Gastrocnemius medialis (tissue), 4 donors: ENCODE data around the gene DMAC1. TPM values are rescaled to one million over a fixed set of nuclear protein-coding genes. Genes with fewer than 3 reads are reported as not detected.

Experiments
- ATAC-seq, 2 donors: fragments of 150-250 bp; one replicate each; pipeline ENCODE4 v1.9.1; 2016
- DNase-seq, 2 donors: peaks; one replicate each; pipeline ENCODE4 v3.0.0-alpha.2; 2019
- H3K27ac ChIP-seq, 4 donors: fragments of 200-600 bp; sonication (generic); 1 replicate in 1 of 4; 2 replicates in 3 of 4; pipeline ENCODE4 v1.5.1; 2016 to 2018; ENCODE audit warnings: mild to moderate bottlenecking in 2 of 4, moderate library complexity in 1 of 4
- H3K27me3 ChIP-seq, 3 donors: fragments of 200-600 bp; sonication (generic) in 2 of 3; 1 replicate in 1 of 3; 2 replicates in 2 of 3; pipeline versions ENCODE4 v1.5.1 to v1.6.0; 2016 to 2019; ENCODE audit warnings: mild to moderate bottlenecking in 1 of 3, moderate library complexity in 1 of 3
- H3K36me3 ChIP-seq, 2 donors: fragments of 200-600 bp; sonication (generic) in 1 of 2; one replicate each; pipeline ENCODE4 v1.5.1; 2017 to 2018
- H3K4me1 ChIP-seq, 2 donors: fragments of 200-600 bp; sonication (generic) in 1 of 2; one replicate each; pipeline ENCODE4 v1.5.1; 2016 to 2017; ENCODE audit warnings: mild to moderate bottlenecking in 2 of 2
- H3K4me3 ChIP-seq, 4 donors: fragments of 200-600 bp; sonication (generic) in 3 of 4; 1 replicate in 1 of 4; 2 replicates in 3 of 4; pipeline ENCODE4 v1.5.1; 2016 to 2019; ENCODE audit warnings: mild to moderate bottlenecking in 2 of 4
- H3K9me3 ChIP-seq, 3 donors: fragments of 200-600 bp; sonication (generic) in 2 of 3; 1 replicate in 1 of 3; 2 replicates in 2 of 3; pipeline ENCODE4 v1.5.1; 2016 to 2019
- POLR2A ChIP-seq, 2 donors: fragments of 450-650 bp; IDR thresholded peaks; one replicate each; pipeline ENCODE4 v1.6.1; 2017; ENCODE audit warnings: antibody characterized with exemption in 2 of 2, mild to moderate bottlenecking in 2 of 2, moderate library complexity in 2 of 2
- in situ Hi-C, 4 donors: fragments of 200-750 bp; cut with MboI; loops; one replicate each; pipeline versions ENCODE4 v1.15.0 to v1.8.0; 2017; ENCODE audit warnings: low sequenced_read_pairs in 4 of 4
- intact Hi-C: fragments of 100-400 bp; cut with DNase I; formaldehyde crosslinking; loops from one replicate; pipeline ENCODE4 v1.15.1; 2023; ENCODE audit warnings: low total_unique reads
- total RNA-seq, 4 donors: library from RNA; depleted of rRNA; stranded (reverse); fragments of >200 nt; gene quantifications; one replicate each; pipeline versions ENCODE4 v1.1.0 to v1.2.3, GENCODE V29; 2016
- TF ChIP-seq, protein P1 (sequence below), 5 experiments: fragments of 450-650 bp in 3 of 5; fragments of 200-600 bp in 2 of 5; sonication (generic) in 2 of 5; IDR thresholded peaks in 4 of 5; conservative IDR thresholded peaks in 1 of 5; 1 replicate in 4 of 5; 2 replicates in 1 of 5; pipeline ENCODE4 v1.5.1; 2016 to 2019; ENCODE audit warnings: antibody characterized with exemption in 5 of 5, mild to moderate bottlenecking in 3 of 5, moderate library complexity in 3 of 5

The DMAC1 gene
- total RNA-seq, 4 donors from 2014 or later = 15.6 to 23.4 (median 21.2) TPM

DNA sequence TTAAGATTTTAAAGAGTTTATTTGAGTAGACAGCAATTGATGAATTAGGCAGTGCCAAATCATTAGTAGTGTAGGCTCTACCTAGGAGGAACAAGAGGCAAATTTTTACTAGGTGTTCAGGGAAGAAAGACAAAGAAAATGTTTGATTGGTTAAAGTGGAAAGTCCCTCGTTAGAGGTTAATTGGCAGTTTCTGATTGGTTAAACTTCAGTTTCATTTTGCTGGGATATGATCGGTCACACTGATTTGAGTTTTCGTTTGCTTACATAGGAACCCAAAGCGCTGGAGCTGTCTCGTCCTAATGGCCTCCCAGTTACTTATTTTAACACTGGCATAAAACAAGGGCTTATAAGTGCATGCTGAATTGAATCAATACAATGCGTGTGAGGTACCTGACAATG, 15.1 kb downstream of the DMAC1 start:
- in situ Hi-C loops = loop anchor here in 1 of 4 donors (25.0 kb wide), 1 partner anchor 97 kb away; no protein-coding TSS in a partner anchor
- DNase-seq (no peak), ATAC-seq (no peak)
- Histone ChIP-seq H3K36me3 (peaks cover 0 to 24% of the 10 kb centered on the region in 2 donors), H3K27ac (no peak overlapping the region), H3K27me3 (no peaks in the 10 kb centered on the region), H3K9me3 (no peaks in the 10 kb centered on the region), H3K4me1 (no peaks in the 10 kb centered on the region), H3K4me3 (no peak overlapping the region)
- intact Hi-C loops = no loop called here
- TF ChIP-seq, protein P1, sequence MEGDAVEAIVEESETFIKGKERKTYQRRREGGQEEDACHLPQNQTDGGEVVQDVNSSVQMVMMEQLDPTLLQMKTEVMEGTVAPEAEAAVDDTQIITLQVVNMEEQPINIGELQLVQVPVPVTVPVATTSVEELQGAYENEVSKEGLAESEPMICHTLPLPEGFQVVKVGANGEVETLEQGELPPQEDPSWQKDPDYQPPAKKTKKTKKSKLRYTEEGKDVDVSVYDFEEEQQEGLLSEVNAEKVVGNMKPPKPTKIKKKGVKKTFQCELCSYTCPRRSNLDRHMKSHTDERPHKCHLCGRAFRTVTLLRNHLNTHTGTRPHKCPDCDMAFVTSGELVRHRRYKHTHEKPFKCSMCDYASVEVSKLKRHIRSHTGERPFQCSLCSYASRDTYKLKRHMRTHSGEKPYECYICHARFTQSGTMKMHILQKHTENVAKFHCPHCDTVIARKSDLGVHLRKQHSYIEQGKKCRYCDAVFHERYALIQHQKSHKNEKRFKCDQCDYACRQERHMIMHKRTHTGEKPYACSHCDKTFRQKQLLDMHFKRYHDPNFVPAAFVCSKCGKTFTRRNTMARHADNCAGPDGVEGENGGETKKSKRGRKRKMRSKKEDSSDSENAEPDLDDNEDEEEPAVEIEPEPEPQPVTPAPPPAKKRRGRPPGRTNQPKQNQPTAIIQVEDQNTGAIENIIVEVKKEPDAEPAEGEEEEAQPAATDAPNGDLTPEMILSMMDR (IDR thresholded peaks at IDR 0.05 in 4 of 5, conservative IDR thresholded peaks at IDR 0.05 in 1 of 5) = no peak
- no peak for TF ChIP-seq POLR2A (IDR thresholded peaks at IDR 0.05)

DNA sequence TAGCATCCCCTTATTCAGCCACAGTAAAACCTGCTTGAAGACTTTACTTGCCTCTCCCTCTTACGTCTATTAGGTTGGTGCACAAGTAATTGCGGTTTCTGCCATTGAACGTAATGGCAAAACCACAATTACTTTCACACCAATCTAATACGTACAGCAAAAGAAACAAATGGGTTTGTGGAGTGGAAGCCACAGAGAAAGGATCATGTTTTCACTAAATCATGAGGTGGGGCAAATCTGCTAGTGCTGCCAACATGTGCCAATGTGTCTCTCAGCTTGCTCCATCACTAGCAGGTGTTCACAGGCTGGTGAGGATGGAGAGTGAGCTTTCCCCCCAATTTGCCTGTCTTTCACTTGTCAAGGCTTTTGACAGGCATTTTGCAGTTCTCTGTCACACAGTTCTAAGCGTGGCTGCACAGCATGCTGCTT, 15.9 kb downstream of the DMAC1 start:
- peaks cover 0 to 24% of the 10 kb centered on the region in 2 donors for H3K36me3 ChIP-seq
- DNase-seq (no peak), ATAC-seq (no peak)
- H3K4me3 ChIP-seq = no peak overlapping the region
- intact Hi-C loops (no loop called here), in situ Hi-C loops (loop anchor here in 1 of 4 donors (25.0 kb wide), 1 partner anchor 96 kb away; no protein-coding TSS in a partner anchor)
- no peaks in the 10 kb centered on the region for H3K27me3 ChIP-seq
- TF ChIP-seq, protein P1 (IDR thresholded peaks at IDR 0.05 in 4 of 5, conservative IDR thresholded peaks at IDR 0.05 in 1 of 5) = no peak
- no peak for TF ChIP-seq POLR2A (IDR thresholded peaks at IDR 0.05)
- no peaks in the 10 kb centered on the region for H3K4me1 ChIP-seq
- H3K9me3 ChIP-seq = no peaks in the 10 kb centered on the region
- no peak overlapping the region for H3K27ac ChIP-seq

DNA sequence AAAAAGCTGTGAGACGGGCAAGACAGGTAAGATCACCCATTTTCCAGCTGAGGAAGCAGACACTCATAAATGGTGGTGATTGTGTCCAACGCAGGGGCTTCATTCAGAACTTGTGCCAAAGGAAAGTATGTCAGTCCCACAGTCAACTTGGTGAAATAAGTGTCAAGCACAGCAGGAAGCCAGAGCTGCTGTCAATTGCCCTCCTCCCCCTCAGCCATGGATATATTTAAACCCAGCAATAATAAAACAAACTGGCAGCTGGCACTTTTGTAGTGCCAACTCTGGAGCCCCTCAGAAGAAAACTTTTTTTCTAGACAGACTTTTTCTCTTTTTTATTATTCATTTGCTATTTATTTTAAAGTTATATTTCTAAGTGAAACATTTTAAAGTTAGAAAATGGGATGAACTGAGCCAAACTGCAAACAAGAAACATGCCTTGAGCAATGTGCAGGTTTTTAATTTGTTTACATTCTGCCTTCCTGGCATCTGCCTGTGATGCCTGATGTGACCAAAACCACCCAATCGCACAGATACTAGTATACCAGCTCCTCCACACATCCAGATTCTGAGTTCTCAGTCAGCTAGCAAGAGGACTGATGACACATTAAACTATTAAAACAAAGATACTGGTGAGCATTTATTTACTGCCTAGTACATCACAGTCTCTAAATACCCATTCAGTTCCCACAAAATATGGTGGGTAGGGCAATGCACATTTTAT, 17.0 kb downstream of the DMAC1 start:
- no peaks in the 10 kb centered on the region for H3K4me1 ChIP-seq
- H3K4me3 ChIP-seq = no peak overlapping the region
- no peak for ATAC-seq
- no peaks in the 10 kb centered on the region for H3K9me3 ChIP-seq
- no peak for TF ChIP-seq POLR2A (IDR thresholded peaks at IDR 0.05)
- in situ Hi-C loops = loop anchor here in 1 of 4 donors (25.0 kb wide), 1 partner anchor 95 kb away; no protein-coding TSS in a partner anchor
- H3K36me3 ChIP-seq = peaks cover 0 to 17% of the 10 kb centered on the region in 2 donors
- intact Hi-C loops = no loop called here
- no peak for DNase-seq
- H3K27ac ChIP-seq = no peak overlapping the region
- H3K27me3 ChIP-seq = no peaks in the 10 kb centered on the region

DNA sequence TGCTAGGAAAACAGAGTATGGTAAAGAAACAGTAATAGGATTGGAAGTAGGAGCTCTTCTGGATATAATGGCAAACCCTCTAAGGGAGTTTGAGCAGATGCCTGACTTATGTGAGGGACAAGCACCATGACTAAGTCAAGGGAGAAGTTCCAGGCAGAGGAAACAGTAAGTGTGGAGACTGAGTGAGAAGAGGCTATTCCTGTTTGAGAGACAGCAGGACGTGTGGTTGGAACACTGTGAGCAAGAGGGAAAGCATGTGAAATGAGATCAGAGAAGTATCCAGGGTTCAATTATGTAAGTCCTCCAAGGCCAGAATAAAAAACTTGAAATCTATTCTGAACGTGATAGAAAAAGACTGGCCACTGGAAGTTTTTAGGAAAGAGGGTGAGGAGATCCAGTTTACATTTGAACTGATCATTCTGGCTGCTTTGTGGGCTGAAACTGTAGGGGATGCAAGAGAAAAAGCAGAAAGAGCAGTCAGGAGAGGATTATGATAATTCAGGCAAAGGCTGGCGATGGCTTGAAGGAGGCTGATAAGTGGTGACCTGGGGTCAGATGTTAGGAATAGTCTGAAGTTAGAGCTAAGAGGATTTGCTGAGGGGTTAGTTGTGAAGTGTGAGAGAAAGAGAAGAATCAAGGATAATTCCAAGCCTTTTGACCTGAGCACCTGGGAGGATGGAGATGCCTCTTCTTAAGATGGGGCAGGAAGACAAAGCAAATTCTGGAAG, 19.2 kb downstream of the DMAC1 start:
- DNase-seq = no peak
- no peaks in the 10 kb centered on the region for H3K36me3 ChIP-seq
- TF ChIP-seq POLR2A (IDR thresholded peaks at IDR 0.05) = no peak
- TF ChIP-seq, protein P1 (IDR thresholded peaks at IDR 0.05 in 4 of 5, conservative IDR thresholded peaks at IDR 0.05 in 1 of 5) = no peak
- no peaks in the 10 kb centered on the region for H3K27me3 ChIP-seq
- H3K27ac ChIP-seq = no peak overlapping the region
- no peaks in the 10 kb centered on the region for H3K4me1 ChIP-seq
- no peak for ATAC-seq
- H3K9me3 ChIP-seq = no peaks in the 10 kb centered on the region
- in situ Hi-C loops (loop anchor here in 1 of 4 donors (25.0 kb wide), 1 partner anchor 93 kb away; no protein-coding TSS in a partner anchor), intact Hi-C loops (no loop called here)
- no peak overlapping the region for H3K4me3 ChIP-seq
